SK-N-SH (cell line): ENCODE data around the gene NDOR1. TPM values are rescaled to one million over a fixed set of nuclear protein-coding genes. Genes with fewer than 3 reads are reported as not detected.

Experiments
- CTCF ChIA-PET: fragments of 300-600, 350-600 bp; formaldehyde crosslinking; extraction: SDS; loops from one replicate; lab custom pipeline; 2021; lab: Yijun Ruan, JAX
- POLR2A ChIA-PET: fragments of 350-600 bp; sonication (Branson Sonifier 250); formaldehyde crosslinking; extraction: SDS; loops from one replicate; lab custom pipeline; 2020; ENCODE audit warnings: antibody characterized with exemption, inconsistent platforms; lab: Yijun Ruan, JAX
- DNase-seq: peaks from one replicate; pipeline ENCODE4 v3.0.0; 2012
- H2AFZ ChIP-seq: fragments of 200-600 bp; sonication (generic); 2 replicates; pipeline ENCODE4 v1.8.1; 2016; ENCODE audit warnings: antibody characterized with exemption, mild to moderate bottlenecking, low read depth
- H3F3A ChIP-seq: fragments of 200-600 bp; sonication (generic); replicated peaks from 2 replicates; pipeline ENCODE3; 2016; ENCODE audit warnings: antibody characterized with exemption, mild to moderate bottlenecking; ENCODE audit not compliant: insufficient read depth
- H3K27ac ChIP-seq, 2 experiments: fragments of 200-500 bp in 1 of 2; fragments of 200-600 bp in 1 of 2; sonication (Bioruptor generic) in 1 of 2; sonication (generic), shearing (Covaris generic) in 1 of 2; 2 replicates each; pipeline versions ENCODE4 v1.5.1 to v1.6.1; 2014 to 2016; ENCODE audit warnings: low read depth in 2 of 2, inconsistent platforms in 1 of 2, low read length in 1 of 2, mild to moderate bottlenecking in 1 of 2, mixed read lengths in 1 of 2
- H3K27me3 ChIP-seq: fragments of 200-600 bp; sonication (generic), shearing (Covaris generic); 2 replicates; pipeline ENCODE4 v1.6.1; 2016; ENCODE audit warnings: mixed run types; ENCODE audit not compliant: insufficient read depth
- H3K36me3 ChIP-seq, 2 experiments: fragments of 200-500 bp in 1 of 2; fragments of 200-600 bp in 1 of 2; sonication (Bioruptor generic) in 1 of 2; sonication (generic) in 1 of 2; replicated peaks in 1 of 2; 2 replicates each; pipeline versions ENCODE3 to v1.5.1; 2014 to 2016; ENCODE audit warnings: low read length in 1 of 2, mild to moderate bottlenecking in 1 of 2; ENCODE audit not compliant: insufficient read depth in 2 of 2, control insufficient read depth in 1 of 2
- H3K4me1 ChIP-seq, 2 experiments: fragments of 200-500 bp in 1 of 2; fragments of 200-600 bp in 1 of 2; sonication (Bioruptor generic) in 1 of 2; sonication (generic), shearing (Covaris generic) in 1 of 2; 2 replicates each; pipeline versions ENCODE4 v1.5.1 to v1.6.1; 2014 to 2016; ENCODE audit warnings: low read depth in 1 of 2, low read length in 1 of 2, mixed run types in 1 of 2; ENCODE audit not compliant: insufficient read depth in 2 of 2, control insufficient read depth in 1 of 2
- H3K4me2 ChIP-seq: fragments of 200-600 bp; sonication (generic), shearing (Covaris generic); 2 replicates; pipeline ENCODE4 v1.6.1; 2017; ENCODE audit warnings: mixed run types
- H3K4me3 ChIP-seq, 2 experiments: fragments of 200-500 bp in 1 of 2; fragments of 200-600 bp in 1 of 2; sonication (Bioruptor generic) in 1 of 2; sonication (generic), shearing (Covaris generic) in 1 of 2; 2 replicates each; pipeline versions ENCODE4 v1.5.1 to v1.8.1; 2014 to 2016; ENCODE audit warnings: low read depth in 2 of 2, inconsistent platforms in 1 of 2, low read length in 1 of 2, mild to moderate bottlenecking in 1 of 2, mixed read lengths in 1 of 2, moderate library complexity in 1 of 2
- H3K79me2 ChIP-seq: fragments of 200-600 bp; sonication (generic); 2 replicates; pipeline ENCODE4 v1.8.1; 2017; ENCODE audit warnings: mild to moderate bottlenecking; ENCODE audit not compliant: insufficient read depth
- H3K9ac ChIP-seq: fragments of 200-600 bp; sonication (generic); 2 replicates; pipeline ENCODE4 v1.6.1; 2017; ENCODE audit warnings: mixed run types
- H3K9me2 ChIP-seq: fragments of 200-600 bp; sonication (generic); 2 replicates; pipeline ENCODE4 v1.6.1; 2017; ENCODE audit warnings: mixed run types
- H3K9me3 ChIP-seq: fragments of 200-600 bp; sonication (generic); 2 replicates; pipeline ENCODE4 v1.6.1; 2017; ENCODE audit warnings: mixed run types, mild to moderate bottlenecking, moderate library complexity
- H4K20me1 ChIP-seq: fragments of 200-600 bp; sonication (generic); 2 replicates; pipeline ENCODE4 v1.6.1; 2017; ENCODE audit warnings: mild to moderate bottlenecking, mixed run types; ENCODE audit not compliant: insufficient read depth
- CTCF ChIP-seq: fragments of 200-600 bp; sonication (generic); IDR thresholded peaks from 2 replicates; pipeline ENCODE4 v1.6.1; 2017; ENCODE audit warnings: antibody characterized with exemption, mild to moderate bottlenecking, moderate library complexity
- ELF1 ChIP-seq: IDR thresholded peaks from 2 replicates; pipeline ENCODE4 v1.4.0; 2012
- GABPA ChIP-seq: IDR thresholded peaks from 2 replicates; pipeline ENCODE4 v1.4.0; 2012; ENCODE audit warnings: low read depth, mild to moderate bottlenecking
- NFIC ChIP-seq: IDR thresholded peaks from 2 replicates; pipeline ENCODE4 v1.4.0; 2012; ENCODE audit warnings: borderline replicate concordance
- NRF1 ChIP-seq: IDR thresholded peaks from 2 replicates; pipeline ENCODE4 v1.6.1; 2012; ENCODE audit warnings: low read depth, mild to moderate bottlenecking, low read length
- RCOR1 ChIP-seq: fragments of 150-350 bp; IDR thresholded peaks from 2 replicates; pipeline ENCODE4 v1.6.1; 2017; ENCODE audit warnings: antibody characterized with exemption, low read length
- RFX5 ChIP-seq: IDR thresholded peaks from 2 replicates; pipeline ENCODE4 v1.6.1; 2012; ENCODE audit warnings: mild to moderate bottlenecking, improper control_type of control experiment, low read length
- SIN3A ChIP-seq: IDR thresholded peaks from 2 replicates; pipeline ENCODE4 v1.6.1; 2012; ENCODE audit warnings: low read depth, mild to moderate bottlenecking, low read length, moderate library complexity, borderline replicate concordance
- USF1 ChIP-seq: IDR thresholded peaks from 2 replicates; pipeline ENCODE4 v1.4.0; 2012; ENCODE audit warnings: low read depth, borderline replicate concordance
- WGBS: methylation state at CpG from one replicate; pipeline ENCODE4 v1.1.6; 2017; ENCODE audit warnings: low lambda C conversion rate; 5-methylcytosine and 5-hydroxymethylcytosine counted together
- polyA plus RNA-seq, 3 experiments: library from polyadenylated mRNA; depleted of rRNA; stranded (reverse); fragments of >200 nt; gene quantifications; 2 replicates each; pipeline ENCODE4 v1.2.3, GENCODE V29; 2012

Gene NDOR1
- polyA plus RNA-seq, 1 of the 3 experiments (the other 2 are of a cell fraction), result 8.6 TPM

- no peak overlapping the region for H3K9ac ChIP-seq
- 94% methylated on average over 25 of the region's 49 CpGs for WGBS
- H3K4me1 ChIP-seq, result no peaks in the 10 kb centered on the region
- peaks cover 0 to 14% of the 10 kb centered on the region in 2 experiments for H3K36me3 ChIP-seq
- no peaks in the 10 kb centered on the region for H3K9me3 ChIP-seq
- no peak overlapping the region for H3K4me2 ChIP-seq
- H3K9me2 ChIP-seq, result no peaks in the 10 kb centered on the region
- no peak overlapping the region for H3K27ac ChIP-seq
- H3F3A ChIP-seq, result no peaks in the 10 kb centered on the region
- peak; percentile 58 for DNase-seq
- no peaks in the 10 kb centered on the region for H4K20me1 ChIP-seq
- H3K4me3 ChIP-seq, result no peak overlapping the region
- no peaks in the 10 kb centered on the region for H3K27me3 ChIP-seq
- TF ChIP-seq NRF1 (no peak), CTCF (peak; percentile 24; the same call in 1 of the 2 replicates)
- ChIA-PET POLR2A (interaction anchor here (1.3 to 1.9 kb wide), 2 partner anchors 13 to 27 kb away, joined by 3 to 6 read pairs; partner anchors contain the start of genes TPRN and TUBB4B), CTCF (interaction anchor here (0.9 to 1.9 kb wide), 5 partner anchors 14 to 305 kb away, joined by 3 to 6 read pairs (median 4); partner anchors contain the start of gene RNF224)
- H2AFZ ChIP-seq, result no peak overlapping the region
- H3K79me2 ChIP-seq, result peaks cover 1% of the 10 kb centered on the region; the same call in 1 of the 2 replicates
Observed at GRCh38 chr9:137213160-137214060, 7.9 kb downstream of the NDOR1 start.

GRCh38 chr9:137214620-137215019 lies 9.1 kb downstream of the NDOR1 start:
- 95% methylated on average over 18 of the region's 19 CpGs for WGBS
- no peak overlapping the region for H3K9ac ChIP-seq
- no peak for DNase-seq
- 0 out of 4 replicates have a peak, but pooled peaks cover 0 to 5% of the 10 kb centered on the region in 2 experiments for H3K4me1 ChIP-seq
- no peak overlapping the region for H3K4me2 ChIP-seq
- no peak overlapping the region for H3K4me3 ChIP-seq
- H3K36me3 ChIP-seq, result peaks cover 0 to 14% of the 10 kb centered on the region in 2 experiments
- H3K79me2 ChIP-seq, result no peaks in the 10 kb centered on the region
- TF ChIP-seq NRF1 (no peak), NFIC (no peak), SIN3A (no peak), USF1 (no peak), RCOR1 (no peak), GABPA (no peak), RFX5 (no peak), ELF1 (no peak)
- H3K9me2 ChIP-seq, result no peaks in the 10 kb centered on the region
- no peak overlapping the region for H3K27ac ChIP-seq
- ChIA-PET CTCF (interaction anchor here (1.9 kb wide), 1 partner anchor 12 kb away, joined by 6 read pairs; the partner anchor contains the start of gene RNF224), POLR2A (interaction anchor here (1.3 to 1.9 kb wide), 2 partner anchors 14 to 26 kb away, joined by 3 to 6 read pairs; partner anchors contain the start of genes TPRN and TUBB4B)
- no peak overlapping the region for H2AFZ ChIP-seq
- no peaks in the 10 kb centered on the region for H3F3A ChIP-seq
- no peaks in the 10 kb centered on the region for H3K9me3 ChIP-seq
- H4K20me1 ChIP-seq, result no peaks in the 10 kb centered on the region
- H3K27me3 ChIP-seq, result no peaks in the 10 kb centered on the region
